Hepatic stellate cell (primary cell): ENCODE data around the gene CRK.
"Not testable (repeated sequence)": the region's sequence is repeated elsewhere in the genome, so short reads cannot be mapped to it uniquely, and the experiment has no call there.

Experiments
- DNase-seq: peaks from one replicate; pipeline ENCODE4 v3.0.0; 2011; ENCODE audit warnings: low spot score

Gene CRK

GRCh38 chr17:1423456-1424135 is 32.4 kb downstream of the CRK start:
- no peak for DNase-seq

GRCh38 chr17:1422885-1423284 is 33.1 kb downstream of the CRK start:
- peak; percentile 93 for DNase-seq

GRCh38 chr17:1421470-1421869 is 34.6 kb downstream of the CRK start:
- no peak for DNase-seq

GRCh38 chr17:1420981-1421380 is 35.1 kb downstream of the CRK start:
- DNase-seq = no peak

GRCh38 chr17:1420163-1420562 is 35.9 kb downstream of the CRK start:
- no peak for DNase-seq

DNA sequence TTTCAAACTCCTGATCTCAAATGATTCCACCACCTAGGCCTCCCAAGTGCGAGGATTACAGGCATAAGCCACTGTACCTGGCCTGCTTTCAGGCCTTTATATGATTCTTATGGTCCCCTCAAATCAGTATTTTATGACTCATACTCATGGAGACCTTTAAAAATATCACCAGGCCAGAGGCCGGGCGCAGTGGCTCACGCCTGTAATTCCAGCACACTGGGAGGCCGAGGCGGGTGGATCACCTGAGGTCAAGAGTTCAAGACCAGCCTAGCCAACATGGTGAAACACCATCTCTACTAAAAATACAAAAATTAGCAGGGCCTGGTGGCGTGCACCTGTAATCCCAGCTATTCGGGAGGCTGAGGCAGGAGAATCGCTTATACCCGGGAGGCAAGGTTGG is 37.6 kb downstream of the CRK start:
- not testable (repeated sequence) for DNase-seq

- no peak for DNase-seq
These were observed 39.6 kb downstream of the CRK start for GRCh38 chr17:1416414-1416813.

- DNase-seq = no peak
These were observed 41.4 kb downstream of the CRK start for GRCh38 chr17:1414634-1415033.

DNA sequence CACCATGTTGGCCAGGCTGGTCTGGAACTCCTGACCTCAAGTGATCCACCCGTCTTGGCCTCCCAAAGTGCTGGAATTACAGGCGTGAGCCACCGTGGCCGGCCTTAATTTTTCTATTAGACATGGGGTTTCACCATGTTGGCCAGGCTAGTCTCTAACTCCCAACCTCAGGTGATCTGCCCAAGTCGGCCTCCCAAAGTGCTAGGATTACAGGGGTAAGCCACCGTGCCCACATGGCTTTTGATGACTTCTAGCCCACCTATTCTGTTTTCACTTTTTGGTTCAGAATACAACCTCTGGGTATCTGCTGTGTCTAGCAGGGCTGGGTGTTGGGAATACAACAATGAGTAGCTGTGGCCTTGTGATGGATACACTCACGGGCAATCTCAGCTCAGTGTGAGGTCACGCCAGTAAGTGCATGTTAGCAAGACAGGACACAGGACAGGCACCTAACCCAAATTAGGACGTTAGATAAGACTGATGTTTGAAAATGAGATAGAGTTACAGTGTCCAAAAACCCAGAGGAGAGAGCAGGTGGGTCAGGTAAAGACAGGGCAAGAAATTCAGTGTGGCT is 41.9 kb downstream of the CRK start:
- DNase-seq = no peak

GRCh38 chr17:1413281-1413791 is 42.7 kb downstream of the CRK start:
- DNase-seq = peak; percentile 83

- DNase-seq = no peak
These were observed 43.6 kb downstream of the CRK start for GRCh38 chr17:1412185-1413110.

GRCh38 chr17:1402262-1402586 is 53.8 kb downstream of the CRK start:
- DNase-seq = no peak

GRCh38 chr17:1399679-1400512 is 56.1 kb downstream of the CRK start, which contains the start of gene YWHAE:
YWHAE (minus strand) TSS chr17:1400222; CDS start chr17:1400110, 112 bp downstream.
- peak; percentile 93 for DNase-seq

DNA sequence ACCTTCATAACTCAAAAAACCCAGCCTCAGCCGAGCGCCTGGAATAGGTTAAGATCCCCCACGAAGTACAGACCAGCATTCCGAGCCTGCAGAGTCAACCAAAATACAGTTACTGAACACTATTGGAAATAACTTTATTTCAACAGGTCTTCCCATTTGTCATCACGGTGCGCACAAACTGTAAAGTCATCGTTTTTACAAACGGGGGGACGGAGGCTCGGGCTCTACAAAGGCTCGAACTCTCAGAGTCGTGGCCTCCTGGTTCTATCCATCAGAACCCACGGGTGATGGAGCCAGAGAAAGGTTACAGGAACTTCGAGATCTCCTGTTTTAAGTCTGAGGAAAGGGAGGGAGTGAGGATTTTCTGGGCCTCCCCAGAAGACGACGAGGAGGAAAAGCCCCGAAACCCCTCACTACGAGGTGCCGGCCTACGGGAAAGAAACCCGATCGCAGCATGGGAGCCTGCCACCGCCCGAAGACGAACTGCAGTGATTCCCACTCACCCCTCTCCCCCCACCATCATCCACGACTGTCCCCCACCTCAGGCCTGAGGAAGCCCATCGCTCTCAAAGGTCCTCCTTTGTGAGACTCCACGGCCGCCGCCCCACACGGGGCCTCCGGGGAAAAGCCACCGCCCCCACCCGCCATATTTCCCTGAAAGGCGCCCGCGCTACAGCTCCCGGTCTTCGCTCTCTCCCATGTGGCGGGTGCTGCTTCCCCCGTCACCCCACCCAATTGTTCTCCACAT is 56.9 kb downstream of the CRK start:
- peak; percentile 46 for DNase-seq

DNA sequence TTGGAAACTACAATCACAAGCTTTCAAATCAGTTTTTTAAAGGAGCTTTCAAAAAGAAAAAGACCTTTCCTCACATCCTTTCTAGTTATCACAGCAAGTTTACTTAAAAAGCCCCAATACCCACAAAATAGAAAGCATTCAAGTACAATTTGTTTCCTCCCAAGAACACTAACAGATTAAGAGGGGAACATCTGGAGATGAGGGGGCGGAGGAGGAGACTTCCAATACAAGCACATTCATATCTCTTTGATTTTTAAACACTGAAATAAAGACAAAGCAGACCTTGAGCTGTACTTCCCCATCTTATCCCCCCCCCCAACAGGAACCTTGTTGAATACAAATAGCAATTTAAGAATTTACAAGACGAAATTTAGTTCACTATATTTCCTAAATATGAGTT is 58.0 kb downstream of the CRK start:
- no peak for DNase-seq

DNA sequence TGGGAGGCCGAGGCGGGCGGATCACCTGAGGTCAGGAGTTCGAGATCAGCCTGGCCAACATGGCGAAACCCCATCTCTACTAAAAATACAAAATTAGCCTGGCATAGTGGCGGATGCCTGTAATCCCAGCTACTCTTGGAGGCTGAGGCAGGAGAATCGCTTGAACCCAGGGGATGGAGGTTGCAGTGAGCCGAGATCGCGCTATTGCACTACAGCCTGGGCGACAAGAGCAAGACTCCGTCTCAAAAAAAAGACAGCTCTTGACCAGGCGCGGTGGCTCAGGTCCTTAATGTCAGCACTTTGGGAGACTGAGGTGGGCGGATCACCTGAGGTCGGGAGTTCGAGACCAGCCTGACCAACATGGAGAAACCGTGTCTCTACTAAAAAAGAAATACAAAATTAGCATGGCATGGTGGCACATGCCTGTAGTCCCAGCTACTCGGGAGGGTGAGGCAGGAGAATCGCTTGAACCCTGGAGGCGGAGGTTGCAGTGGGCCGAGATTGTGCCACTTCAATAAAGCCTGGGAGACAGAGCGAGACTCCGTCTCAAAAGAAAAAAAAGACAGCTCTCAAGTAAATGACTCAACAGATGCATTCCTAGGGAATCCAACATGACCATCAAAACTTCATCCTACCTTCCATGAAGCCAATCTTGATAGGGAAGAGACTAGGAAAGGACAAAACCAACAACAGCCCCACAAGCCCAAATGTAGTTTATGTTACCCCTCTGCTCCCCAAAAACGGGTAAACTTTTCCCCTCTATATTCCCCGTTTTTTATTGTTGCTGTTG is 60.0 kb downstream of the CRK start:
- not testable (repeated sequence) for DNase-seq

- no peak for DNase-seq
These were observed 64.5 kb downstream of the CRK start for GRCh38 chr17:1391577-1391976.

DNA sequence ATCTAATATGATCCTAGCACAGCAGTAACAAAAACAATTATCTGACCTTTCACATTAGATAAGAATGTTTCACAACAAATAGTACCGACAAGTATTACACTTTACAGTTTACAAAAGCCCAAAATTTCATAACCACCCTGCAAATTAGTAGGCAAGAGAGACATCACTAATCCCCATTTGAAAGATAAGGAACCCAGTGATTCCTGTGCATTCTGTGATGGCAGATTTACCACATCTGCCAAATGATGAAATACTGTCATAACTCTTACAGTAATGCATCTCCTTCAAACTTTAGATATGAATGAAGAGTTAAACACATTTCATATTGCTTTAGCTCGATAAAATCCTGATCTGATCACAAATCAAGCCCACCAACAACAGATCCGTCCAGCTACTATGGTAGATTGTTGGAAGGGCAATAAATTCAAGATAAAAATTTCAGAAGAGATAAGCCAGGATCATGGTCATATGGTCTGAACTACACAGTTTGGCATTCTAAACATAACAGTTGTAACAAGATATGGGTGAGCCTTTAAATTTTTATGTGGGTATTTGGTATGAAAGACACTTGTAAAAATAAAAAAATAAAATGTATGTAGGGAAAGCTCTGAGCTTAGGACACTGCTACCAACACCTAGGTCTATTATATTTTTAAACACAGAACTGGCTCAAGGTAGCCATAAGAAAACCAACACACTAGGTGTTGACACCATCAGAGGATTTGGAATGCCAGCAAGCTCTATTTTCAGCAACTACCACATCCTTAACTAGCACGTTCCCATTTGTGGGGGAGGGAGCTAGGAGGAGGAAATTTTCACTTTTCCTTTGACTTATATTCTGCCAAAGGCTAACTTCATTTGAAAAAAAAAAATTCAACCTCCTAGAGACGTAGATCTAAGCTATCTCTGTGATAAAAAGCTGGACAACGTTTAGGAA is 65.3 kb downstream of the CRK start:
- no peak for DNase-seq
